Parathyroid adenoma (tissue), 2 donors: ENCODE measurements around the gene ZNF408.

Source experiments
- H2AFZ ChIP-seq: fragments of 300-600 bp; sonication (generic); one replicate; pipeline ENCODE4 v1.7.0; 2017; ENCODE audit warnings: antibody characterized with exemption, mild to moderate bottlenecking
- H3K27ac ChIP-seq: fragments of 300-600 bp; sonication (generic); one replicate; pipeline ENCODE4 v1.7.0; 2017
- H3K27me3 ChIP-seq: fragments of 300-600 bp; sonication (generic); one replicate; pipeline ENCODE4 v1.7.0; 2017; ENCODE audit warnings: low read length; ENCODE audit not compliant: control insufficient read depth, insufficient read depth
- H3K36me3 ChIP-seq: fragments of 300-600 bp; sonication (generic); one replicate; pipeline ENCODE4 v1.7.0; 2017; ENCODE audit warnings: low read length; ENCODE audit not compliant: control insufficient read depth, insufficient read depth
- H3K4me1 ChIP-seq: fragments of 300-600 bp; sonication (generic); one replicate; pipeline ENCODE4 v1.7.0; 2017; ENCODE audit warnings: control low read depth
- H3K4me2 ChIP-seq: fragments of 300-600 bp; sonication (generic); one replicate; pipeline ENCODE4 v1.7.0; 2017; ENCODE audit warnings: low read length
- H3K4me3 ChIP-seq: fragments of 300-600 bp; sonication (generic); one replicate; pipeline ENCODE4 v1.7.0; 2017; ENCODE audit warnings: low read depth, low read length
- H3K79me2 ChIP-seq: fragments of 300-600 bp; sonication (generic); one replicate; pipeline ENCODE4 v1.7.0; 2017; ENCODE audit warnings: control low read depth
- H3K9ac ChIP-seq: fragments of 300-600 bp; sonication (generic); one replicate; pipeline ENCODE4 v1.7.0; 2017; ENCODE audit warnings: mild to moderate bottlenecking
- H3K9me3 ChIP-seq: fragments of 300-600 bp; sonication (generic); one replicate; pipeline ENCODE4 v1.7.0; 2017; ENCODE audit warnings: low read length; ENCODE audit not compliant: control insufficient read depth
- CTCF ChIP-seq: fragments of 300-600 bp; sonication (generic); IDR thresholded peaks from one replicate; pipeline ENCODE4 v1.7.0; 2017; ENCODE audit warnings: antibody characterized with exemption, mild to moderate bottlenecking
- donor health status: primary hyperparathyroidism.

ZNF408 gene

DNA sequence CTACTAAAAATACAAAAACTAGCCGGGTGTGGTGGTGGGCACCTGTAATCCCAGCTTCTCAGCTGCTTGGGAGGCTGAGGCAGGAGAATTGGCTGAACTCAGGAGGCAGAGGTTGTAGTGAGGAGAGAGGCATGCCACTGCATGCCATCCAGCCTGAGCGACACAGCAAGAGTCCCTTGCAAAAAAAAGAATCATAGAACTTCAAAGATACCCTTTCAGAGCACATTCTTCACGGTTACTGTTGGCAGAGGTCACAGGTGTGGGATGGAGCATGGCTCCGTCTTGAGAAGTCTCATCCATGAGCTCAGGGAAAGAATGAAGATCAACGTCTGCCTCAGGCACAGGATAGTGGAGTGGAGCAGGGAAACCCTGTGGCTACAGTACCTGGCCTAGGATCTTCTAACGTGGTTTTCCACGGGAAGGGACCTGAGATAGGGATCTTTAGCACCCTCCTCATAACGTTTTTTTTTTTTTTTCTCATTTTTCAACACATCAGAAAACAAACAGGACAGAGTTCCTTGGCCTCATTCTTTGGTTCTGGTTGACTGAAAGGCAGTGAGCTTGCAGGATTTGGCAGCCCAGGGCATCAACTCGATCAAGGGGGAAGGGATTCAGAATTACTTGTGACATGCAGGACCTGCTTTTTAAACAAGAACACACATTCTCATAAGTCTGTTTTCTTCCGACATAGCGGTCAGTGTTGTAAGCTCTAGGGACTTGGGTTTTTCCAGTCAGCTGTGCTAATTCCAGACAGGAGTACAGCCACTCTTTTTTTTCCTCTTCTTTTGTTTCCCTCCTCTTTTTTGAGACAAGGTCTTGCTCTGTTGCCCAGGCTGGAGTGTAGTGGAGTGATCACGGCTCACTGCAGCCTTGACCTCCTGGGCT lies 41.0 kb downstream of the ZNF408 start:
- no peak for TF ChIP-seq CTCF
- H3K9ac ChIP-seq: no peak overlapping the region
- no peaks in the 10 kb centered on the region for H3K79me2 ChIP-seq
- H2AFZ ChIP-seq: peak overlapping the region; percentile 17
- peak overlapping the region; percentile 66 for H3K27ac ChIP-seq
- H3K36me3 ChIP-seq: no peaks in the 10 kb centered on the region
- H3K4me3 ChIP-seq: no peak overlapping the region
- no peaks in the 10 kb centered on the region for H3K27me3 ChIP-seq
- peaks cover 4% of the 10 kb centered on the region for H3K4me1 ChIP-seq
- no peaks in the 10 kb centered on the region for H3K9me3 ChIP-seq
- H3K4me2 ChIP-seq: peak overlapping the region; percentile 47

DNA sequence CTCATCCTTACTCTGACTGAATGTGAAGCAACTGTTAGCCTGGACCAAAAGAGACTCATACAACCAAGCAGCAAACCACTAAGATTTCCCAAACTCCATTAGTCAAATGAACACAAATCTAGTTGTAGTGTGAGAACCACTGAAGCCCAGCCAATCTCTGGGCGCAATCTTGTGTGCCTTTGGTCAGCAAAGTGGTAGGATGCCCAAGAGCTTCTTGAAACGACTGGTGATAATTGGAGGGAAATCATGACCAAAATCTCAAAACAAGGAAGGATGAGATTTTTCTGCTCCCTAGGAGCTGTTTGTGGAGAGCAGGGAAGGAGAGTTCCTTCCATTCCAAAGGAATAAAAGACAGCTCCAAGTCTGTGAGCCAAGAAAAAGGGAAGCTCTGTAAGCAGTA lies 42.2 kb downstream of the ZNF408 start:
- no peaks in the 10 kb centered on the region for H3K79me2 ChIP-seq
- H3K27ac ChIP-seq: peak overlapping the region; percentile 66
- no peak overlapping the region for H3K4me2 ChIP-seq
- no peaks in the 10 kb centered on the region for H3K9me3 ChIP-seq
- H2AFZ ChIP-seq: no peak overlapping the region
- H3K4me1 ChIP-seq: peaks cover 4% of the 10 kb centered on the region
- H3K9ac ChIP-seq: no peak overlapping the region
- H3K4me3 ChIP-seq: no peak overlapping the region
- no peaks in the 10 kb centered on the region for H3K36me3 ChIP-seq
- no peak for TF ChIP-seq CTCF
- no peaks in the 10 kb centered on the region for H3K27me3 ChIP-seq

- no peak for TF ChIP-seq CTCF
- no peaks in the 10 kb centered on the region for H3K36me3 ChIP-seq
- H3K9me3 ChIP-seq: no peaks in the 10 kb centered on the region
Observed at GRCh38 chr11:46743693-46744339, 43.0 kb downstream of the ZNF408 start.

DNA sequence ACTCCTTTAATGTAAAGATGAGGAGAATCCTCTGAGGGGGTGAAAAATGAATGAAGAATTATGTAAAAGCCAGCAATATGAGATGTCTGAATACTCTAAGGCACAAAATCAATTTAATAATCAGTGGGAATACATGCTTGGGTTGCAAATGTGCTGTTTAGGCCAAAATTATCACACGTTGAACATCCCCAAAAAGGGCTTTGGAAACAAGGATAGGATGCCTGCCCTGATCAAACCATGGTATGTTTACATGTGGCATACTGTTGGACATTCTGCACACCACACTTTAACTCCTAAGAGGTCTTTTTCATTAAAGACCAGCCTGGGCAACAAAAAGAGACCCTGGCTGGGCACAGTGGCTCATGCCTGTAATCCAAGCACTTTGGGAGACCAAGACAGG lies 44.5 kb downstream of the ZNF408 start:
- Histone ChIP-seq H3K27ac (no peak overlapping the region), H3K9ac (no peak overlapping the region), H3K9me3 (no peaks in the 10 kb centered on the region), H3K27me3 (no peaks in the 10 kb centered on the region), H3K36me3 (no peaks in the 10 kb centered on the region), H3K79me2 (no peaks in the 10 kb centered on the region), H3K4me2 (no peak overlapping the region), H2AFZ (no peak overlapping the region), H3K4me1 (peaks cover 4% of the 10 kb centered on the region), H3K4me3 (no peak overlapping the region)
- no peak for TF ChIP-seq CTCF

More at GRCh38 chr11:46743693-46744339, 43.0 kb downstream of the ZNF408 start:
- no peaks in the 10 kb centered on the region for H3K27me3 ChIP-seq
- no peak overlapping the region for H2AFZ ChIP-seq
- H3K9ac ChIP-seq: no peak overlapping the region
- H3K4me3 ChIP-seq: no peak overlapping the region
- no peak overlapping the region for H3K4me2 ChIP-seq
- H3K79me2 ChIP-seq: no peaks in the 10 kb centered on the region
- H3K27ac ChIP-seq: no peak overlapping the region
- H3K4me1 ChIP-seq: peaks cover 4% of the 10 kb centered on the region
